HG02642 (cell line): Measurements from ENCODE around the gene TSC22D1.
"Not testable (repeated sequence)": the region's sequence is repeated elsewhere in the genome, so short reads cannot be mapped to it uniquely, and the experiment has no call there.

Source experiments
- ATAC-seq: cut with Tn5 transposase; IDR thresholded peaks from one replicate; pipeline ENCODE4 v1.9.1; 2021; ENCODE audit warnings: mild to moderate bottlenecking; ENCODE audit not compliant: unreplicated experiment, poor library complexity

The TSC22D1 gene

GRCh38 chr13:44573790-44574465, 2.2 kb downstream of the TSC22D1 start:
- no peak for ATAC-seq

GRCh38 chr13:44573071-44573470, 3.1 kb downstream of the TSC22D1 start:
- no peak for ATAC-seq

DNA sequence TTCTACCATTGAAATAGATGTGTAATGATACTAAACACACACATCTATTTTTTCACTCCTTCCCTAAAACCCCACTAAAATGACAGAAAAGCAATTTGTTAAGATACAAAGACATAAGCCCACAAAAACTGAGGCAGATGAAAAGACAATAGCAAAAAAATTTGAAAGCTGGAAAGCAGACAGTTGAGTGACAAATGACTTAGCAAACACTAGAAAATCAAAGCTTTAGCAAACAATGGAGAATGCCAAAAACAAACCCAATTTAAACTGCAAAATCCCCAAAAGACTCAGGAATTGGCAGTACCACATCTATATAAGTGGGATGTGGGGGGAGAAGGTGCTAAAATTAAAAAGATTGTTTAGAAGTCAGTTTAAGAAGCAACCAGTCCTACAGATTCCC, 9.5 kb downstream of the TSC22D1 start:
- ATAC-seq: no peak

DNA sequence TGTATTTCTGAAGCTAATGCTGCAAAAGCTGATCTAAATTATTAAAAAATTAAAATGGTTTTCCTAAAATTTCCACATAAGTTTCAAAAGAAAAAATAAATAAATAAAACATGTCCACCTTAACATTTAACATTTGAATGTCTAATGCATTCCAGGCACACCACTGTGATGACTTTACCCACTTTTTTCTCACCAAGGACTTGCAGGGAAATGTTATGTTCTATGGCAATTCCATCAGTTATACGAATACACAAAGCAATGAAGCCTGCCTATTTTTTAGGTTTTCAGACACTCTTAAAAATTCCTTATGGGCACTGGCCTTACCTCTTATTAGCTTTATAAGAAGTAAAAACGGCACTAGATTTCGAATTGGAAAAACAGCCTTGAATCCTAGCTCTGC, 10.2 kb downstream of the TSC22D1 start:
- ATAC-seq: no peak

DNA sequence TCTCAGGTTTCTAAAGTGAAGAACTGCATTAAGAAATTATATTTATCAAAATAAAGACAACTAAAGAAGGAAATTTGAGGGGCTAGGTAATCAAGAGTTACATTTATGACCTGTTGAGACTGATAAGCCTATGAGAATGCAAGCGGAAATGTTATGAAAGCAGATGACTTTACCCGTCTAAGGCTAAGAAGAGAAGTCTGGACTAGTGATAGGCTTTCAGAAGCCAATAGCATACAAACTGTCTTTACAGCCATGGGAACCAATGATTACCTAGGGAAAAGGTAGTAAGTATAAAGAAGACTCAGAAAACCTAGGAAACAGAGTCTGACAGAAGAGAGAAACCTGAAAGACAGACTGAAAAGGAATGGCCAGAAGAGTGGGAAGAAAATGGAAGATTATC, 11.2 kb downstream of the TSC22D1 start:
- no peak for ATAC-seq

GRCh38 chr13:44562853-44563252, 13.3 kb downstream of the TSC22D1 start:
- ATAC-seq: not testable (repeated sequence)

DNA sequence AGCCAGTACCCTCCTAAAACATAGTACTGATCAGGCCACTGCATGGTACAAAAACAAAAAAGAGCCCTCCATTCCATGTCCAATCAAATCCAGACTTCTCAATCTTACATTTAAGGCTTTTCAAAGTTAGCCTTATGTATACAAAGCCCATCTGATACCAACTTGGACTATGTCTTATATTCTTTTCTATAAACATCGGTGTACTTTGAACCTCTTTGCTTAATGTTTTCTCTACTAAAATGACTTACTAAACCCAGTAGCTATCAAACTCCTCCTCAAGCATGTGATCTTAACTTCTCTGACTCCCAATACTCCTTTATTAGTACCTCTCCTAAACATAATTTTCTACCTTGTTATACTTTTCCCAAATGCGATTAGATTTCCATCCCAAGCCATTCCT, 14.8 kb downstream of the TSC22D1 start:
- ATAC-seq: no peak

GRCh38 chr13:44557986-44558385, 18.1 kb downstream of the TSC22D1 start:
- ATAC-seq: no peak

GRCh38 chr13:44555207-44555606, 20.9 kb downstream of the TSC22D1 start:
- no peak for ATAC-seq

GRCh38 chr13:44549476-44549875, 26.7 kb downstream of the TSC22D1 start:
- ATAC-seq: no peak

DNA sequence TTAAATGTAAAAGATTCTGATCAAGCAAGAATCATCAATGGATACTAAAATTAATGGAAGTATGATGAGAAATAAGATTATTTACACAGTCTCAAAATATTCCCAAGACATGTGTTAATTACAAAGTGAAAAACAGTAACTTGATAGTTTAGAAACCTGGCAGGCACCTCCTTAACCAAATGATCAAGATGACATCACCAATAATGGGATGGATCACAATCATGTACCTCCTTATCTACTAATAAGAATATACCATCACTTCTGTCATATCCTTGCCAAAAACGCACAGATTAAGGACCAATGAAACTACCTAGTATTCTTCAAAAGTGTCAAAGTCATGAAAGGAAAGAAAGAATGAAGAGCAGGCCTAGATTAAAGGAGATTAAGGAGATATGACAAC, 30.0 kb downstream of the TSC22D1 start:
- ATAC-seq: no peak

DNA sequence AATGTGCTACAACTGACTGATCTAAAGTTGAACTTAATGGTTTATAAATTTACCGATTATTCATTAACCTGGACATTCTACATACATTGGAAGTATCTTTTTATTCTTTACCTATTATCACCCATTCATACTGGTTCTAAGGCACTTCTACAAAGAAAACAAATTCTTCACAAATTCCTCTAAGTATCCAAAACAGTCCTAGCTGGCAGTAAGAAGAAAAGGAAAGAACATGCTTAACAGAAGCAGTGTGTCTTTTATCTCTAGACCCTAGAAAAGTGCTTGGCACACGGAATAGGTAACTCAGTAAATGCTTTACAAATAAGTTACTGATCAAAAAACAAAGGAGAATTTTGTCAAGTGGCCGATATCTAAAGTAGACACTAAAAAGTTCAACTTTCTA, 32.8 kb downstream of the TSC22D1 start:
- ATAC-seq: no peak

DNA sequence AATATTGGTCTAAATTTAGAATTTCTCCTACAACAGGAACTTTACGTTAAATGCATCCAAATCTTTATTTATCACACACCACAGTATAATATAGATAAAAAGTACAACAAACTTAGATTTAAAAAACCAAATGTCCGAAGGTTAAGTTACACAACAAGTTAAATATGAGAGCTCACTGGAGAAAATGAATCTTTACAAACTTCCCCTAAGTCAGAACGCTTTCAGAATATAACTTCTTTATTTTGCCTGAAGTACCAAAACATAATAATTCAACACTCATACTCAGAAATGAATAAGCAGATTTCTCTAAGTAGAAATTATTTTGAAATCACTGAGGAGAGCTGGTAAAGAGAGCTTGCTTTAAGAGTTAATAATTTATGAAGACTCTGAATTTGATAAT, 33.8 kb downstream of the TSC22D1 start:
- ATAC-seq: no peak

GRCh38 chr13:44541601-44542000, 34.5 kb downstream of the TSC22D1 start:
- no peak for ATAC-seq

GRCh38 chr13:44540761-44541434, 35.2 kb downstream of the TSC22D1 start:
- no peak for ATAC-seq

DNA sequence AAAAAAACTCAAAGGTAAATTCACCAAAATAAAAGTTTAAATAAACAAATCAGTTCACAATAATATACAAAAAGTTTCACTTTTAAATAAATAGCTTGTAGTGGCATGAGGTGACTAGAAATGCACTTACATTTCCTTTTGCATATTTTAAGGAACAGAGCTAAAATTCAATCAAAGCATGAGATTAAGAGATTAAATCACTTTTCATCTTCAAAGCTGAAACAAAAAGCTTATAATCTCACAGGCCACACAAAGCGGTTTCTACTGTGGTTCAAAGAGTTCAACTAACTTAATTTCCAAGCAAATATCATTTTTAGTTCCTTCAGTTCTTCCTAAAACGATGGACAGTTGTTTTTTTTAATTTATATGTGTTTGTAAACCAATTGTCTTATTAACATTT, 38.9 kb downstream of the TSC22D1 start:
- ATAC-seq: no peak

DNA sequence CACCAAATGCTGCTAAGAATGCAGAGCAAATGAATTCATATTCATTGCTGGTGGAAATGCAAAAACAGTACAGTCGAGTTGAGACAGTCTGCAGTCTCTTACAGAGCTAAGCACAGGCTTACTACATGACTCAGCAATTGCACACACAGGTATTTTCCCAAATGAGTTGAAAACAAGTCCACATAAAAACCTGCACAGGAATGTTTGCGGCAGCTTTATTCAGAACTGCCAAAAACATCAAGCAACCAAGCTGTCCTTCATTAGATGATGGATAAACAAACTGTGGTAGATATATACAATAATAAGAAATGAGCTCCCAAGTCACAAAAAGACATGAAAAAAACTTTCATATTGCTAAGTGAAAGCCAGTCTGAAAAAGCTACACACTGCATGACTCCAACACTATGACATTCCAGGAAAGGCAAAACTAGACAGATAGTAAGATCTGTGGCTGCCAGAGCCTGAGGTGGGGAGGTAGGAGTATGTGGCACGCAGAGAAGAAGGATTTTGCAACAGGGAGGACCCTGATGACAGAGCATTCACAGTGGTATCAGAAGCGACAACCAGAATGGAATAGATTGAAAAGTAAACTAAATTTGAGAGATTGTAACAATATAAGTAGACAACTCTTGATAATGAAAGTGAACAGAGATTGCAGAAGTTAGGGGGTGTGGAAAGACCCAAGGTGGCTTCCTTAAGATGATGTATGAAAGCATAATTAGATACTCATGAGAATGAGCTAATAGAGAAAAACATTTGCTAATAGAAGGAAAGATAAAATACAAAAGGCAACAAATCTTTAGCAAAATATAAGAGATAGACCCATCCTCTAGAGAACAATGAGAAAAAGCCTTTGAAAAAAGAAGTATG, 52.7 kb downstream of the TSC22D1 start:
- ATAC-seq: no peak

DNA sequence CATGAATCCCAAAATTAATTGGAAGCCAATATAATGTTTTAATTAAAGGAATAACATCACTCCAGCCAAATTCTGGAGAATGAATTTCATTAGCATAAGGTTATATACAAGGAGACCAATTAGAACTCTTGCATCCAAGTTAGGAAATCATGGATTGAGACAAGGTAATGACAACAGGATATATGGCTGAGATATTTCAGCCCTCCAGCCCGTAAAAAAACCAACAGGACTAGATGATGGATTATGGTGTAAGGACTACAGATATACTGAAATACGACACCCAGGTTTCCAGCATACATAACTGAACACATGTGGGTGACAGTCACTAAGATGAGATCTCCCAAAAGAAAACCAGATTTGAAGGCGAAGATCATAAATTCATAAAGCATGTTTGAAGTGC, 56.5 kb downstream of the TSC22D1 start:
- ATAC-seq: no peak

DNA sequence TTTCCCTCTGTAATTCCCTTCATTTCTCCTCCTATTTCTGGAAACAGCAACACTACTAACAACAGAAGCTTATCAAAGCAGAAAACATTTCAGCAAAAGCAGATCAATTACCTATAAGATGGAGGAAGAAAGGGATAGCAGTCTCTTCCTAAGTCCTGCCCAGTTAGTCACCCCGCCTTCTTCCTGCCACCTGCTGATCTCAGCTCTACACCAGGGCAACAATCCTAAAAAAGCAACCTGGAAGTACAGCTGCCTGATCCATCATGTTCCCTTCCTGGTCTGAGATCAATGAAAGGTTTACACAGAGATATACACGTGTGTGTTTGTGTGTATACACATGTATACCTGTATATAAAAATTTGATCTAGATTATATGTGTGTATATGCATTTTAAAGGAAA, 59.4 kb downstream of the TSC22D1 start:
- no peak for ATAC-seq

- no peak for ATAC-seq
Measured at GRCh38 chr13:44514278-44514677, 61.9 kb downstream of the TSC22D1 start.

DNA sequence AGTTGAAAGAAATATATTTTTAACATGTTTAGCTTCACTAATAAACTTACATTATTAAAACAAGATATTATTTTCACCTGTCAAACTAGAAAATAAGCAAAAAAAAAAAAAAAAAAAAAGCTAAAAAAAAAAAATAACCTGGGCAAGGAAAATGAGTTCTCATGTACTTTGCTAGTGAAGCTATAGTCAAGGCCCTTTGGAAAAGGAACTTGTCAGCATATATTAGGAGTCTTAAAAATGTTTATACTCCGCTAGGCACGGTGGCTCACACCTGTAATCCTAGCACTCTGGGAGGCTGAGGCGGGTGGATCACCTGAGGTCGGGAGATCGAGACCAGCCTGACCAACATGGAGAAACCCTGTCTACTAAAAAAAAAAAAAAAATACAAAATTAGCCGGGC, 66.3 kb downstream of the TSC22D1 start:
- not testable (repeated sequence) for ATAC-seq
